Thyroid gland (tissue), 4 donors: Measurements from ENCODE around the gene ADCY5. TPM values are rescaled to one million over a fixed set of nuclear protein-coding genes. Genes with fewer than 3 reads are reported as not detected.

ENCODE experiments used
- DNase-seq, 2 donors: peaks; one replicate each; pipeline ENCODE4 v3.0.0-alpha.2; 2019
- H3K27ac ChIP-seq, 3 donors: fragments of 200-600 bp; sonication (generic); 1 replicate in 2 of 3; 2 replicates in 1 of 3; pipeline ENCODE4 v1.5.1; 2016 to 2019; ENCODE audit warnings: mild to moderate bottlenecking in 1 of 3, moderate library complexity in 1 of 3
- H3K27me3 ChIP-seq: fragments of 200-600 bp; sonication (generic); one replicate; pipeline ENCODE4 v1.5.1; 2019
- H3K36me3 ChIP-seq, 2 donors: fragments of 200-600 bp; sonication (generic); one replicate each; pipeline ENCODE4 v1.5.1; 2016 to 2019
- H3K4me1 ChIP-seq, 2 donors: fragments of 200-600 bp; sonication (generic); one replicate each; pipeline ENCODE4 v1.5.1; 2017 to 2019
- H3K4me3 ChIP-seq, 3 donors: fragments of 200-600 bp; sonication (generic); replicated peaks in 1 of 3; 1 replicate in 2 of 3; 2 replicates in 1 of 3; pipeline ENCODE4 v1.5.1; 2016; ENCODE audit warnings: mild to moderate bottlenecking in 1 of 3
- H3K9me3 ChIP-seq: fragments of 200-600 bp; sonication (generic); one replicate; pipeline ENCODE4 v1.5.1; 2017
- CTCF ChIP-seq, 6 experiments: fragments of 200-600 bp in 3 of 6; fragments of 450-650 bp in 3 of 6; sonication (generic) in 3 of 6; IDR thresholded peaks; one replicate each; pipeline ENCODE4 v1.5.1; 2016 to 2019; ENCODE audit warnings: antibody characterized with exemption in 6 of 6, mild to moderate bottlenecking in 2 of 6, inconsistent platforms in 1 of 6, moderate library complexity in 1 of 6
- POLR2A ChIP-seq, 2 donors: fragments of 450-650 bp; IDR thresholded peaks; one replicate each; pipeline ENCODE4 v1.6.1; 2017; ENCODE audit warnings: antibody characterized with exemption in 2 of 2, mild to moderate bottlenecking in 2 of 2, moderate library complexity in 1 of 2
- WGBS, 2 donors: methylation state at CpG; one replicate each; pipeline ENCODE4 v1.1.5; 2017; 5-methylcytosine and 5-hydroxymethylcytosine counted together
- intact Hi-C: fragments of 100-400 bp; cut with DNase I; formaldehyde crosslinking; loops from one replicate; pipeline ENCODE4 v1.15.1; 2023
- total RNA-seq, 4 donors: library from RNA; depleted of rRNA; stranded (reverse); fragments of >200 nt; gene quantifications; one replicate each; pipeline ENCODE4 v1.2.3, GENCODE V29; 2016

Gene ADCY5
- total RNA-seq, 4 donors from 2014 or later, result 0.78 to 2.7 (median 1.8) TPM

GRCh38 chr3:123292321-123293310 is 156.3 kb downstream of the ADCY5 start:
- H3K27ac ChIP-seq, result no peak overlapping the region
- intact Hi-C loops, result no loop called here
- H3K27me3 ChIP-seq, result no peaks in the 10 kb centered on the region
- no peaks in the 10 kb centered on the region for H3K9me3 ChIP-seq
- no peaks in the 10 kb centered on the region for H3K36me3 ChIP-seq
- TF ChIP-seq POLR2A (IDR thresholded peaks at IDR 0.05), result no peak
- WGBS, 2 donors, result 59 to 77% methylated on average over 4 to 12 of the region's 15 CpGs
- no peak for DNase-seq
- no peaks in the 10 kb centered on the region for H3K4me1 ChIP-seq
- H3K4me3 ChIP-seq, result no peak overlapping the region

- TF ChIP-seq CTCF (IDR thresholded peaks at IDR 0.05) (no peak), POLR2A (IDR thresholded peaks at IDR 0.05) (no peak)
- no peaks in the 10 kb centered on the region for H3K9me3 ChIP-seq
- no peaks in the 10 kb centered on the region for H3K36me3 ChIP-seq
- no peaks in the 10 kb centered on the region for H3K27me3 ChIP-seq
- no peaks in the 10 kb centered on the region for H3K4me1 ChIP-seq
- H3K4me3 ChIP-seq, result no peak overlapping the region
- no peak overlapping the region for H3K27ac ChIP-seq
- DNase-seq, result no peak
- 76% methylated on average over 7 of the region's 7 CpGs for WGBS, 2 donors
- intact Hi-C loops, result no loop called here
These were observed 157.5 kb downstream of the ADCY5 start for GRCh38 chr3:123291404-123291803.

GRCh38 chr3:123290962-123291361 is 157.9 kb downstream of the ADCY5 start:
- no peaks in the 10 kb centered on the region for H3K36me3 ChIP-seq
- no peaks in the 10 kb centered on the region for H3K4me1 ChIP-seq
- no peaks in the 10 kb centered on the region for H3K27me3 ChIP-seq
- TF ChIP-seq POLR2A (IDR thresholded peaks at IDR 0.05) (no peak), CTCF (IDR thresholded peaks at IDR 0.05) (no peak)
- no peaks in the 10 kb centered on the region for H3K9me3 ChIP-seq
- intact Hi-C loops, result no loop called here
- DNase-seq, result no peak
- no peak overlapping the region for H3K4me3 ChIP-seq
- WGBS, 2 donors, result 88 to 91% methylated on average over 23 of the region's 23 CpGs
- no peak overlapping the region for H3K27ac ChIP-seq

- WGBS, 2 donors, result 76 to 83% methylated on average over 13 of the region's 13 CpGs
- no peak overlapping the region for H3K4me3 ChIP-seq
- DNase-seq, result no peak
- H3K9me3 ChIP-seq, result no peaks in the 10 kb centered on the region
- H3K27me3 ChIP-seq, result no peaks in the 10 kb centered on the region
- H3K4me1 ChIP-seq, result no peaks in the 10 kb centered on the region
- no peak for TF ChIP-seq POLR2A (IDR thresholded peaks at IDR 0.05)
- TF ChIP-seq CTCF (IDR thresholded peaks at IDR 0.05), result no peak
- H3K36me3 ChIP-seq, result no peaks in the 10 kb centered on the region
- intact Hi-C loops, result no loop called here
- no peak overlapping the region for H3K27ac ChIP-seq
These were observed 158.6 kb downstream of the ADCY5 start for GRCh38 chr3:123290107-123290930.

- WGBS, 2 donors, result 95 to 96% methylated on average over 14 to 17 of the region's 20 CpGs
- intact Hi-C loops, result no loop called here
- H3K9me3 ChIP-seq, result no peaks in the 10 kb centered on the region
- H3K36me3 ChIP-seq, result no peaks in the 10 kb centered on the region
- TF ChIP-seq CTCF (IDR thresholded peaks at IDR 0.05) (no peak), POLR2A (IDR thresholded peaks at IDR 0.05) (no peak)
- no peaks in the 10 kb centered on the region for H3K27me3 ChIP-seq
- no peak overlapping the region for H3K4me3 ChIP-seq
- no peak for DNase-seq
- H3K4me1 ChIP-seq, result no peaks in the 10 kb centered on the region
- no peak overlapping the region for H3K27ac ChIP-seq
These were observed 159.3 kb downstream of the ADCY5 start for GRCh38 chr3:123289391-123290106.
